ENCODE data around the gene ALLC.

Gene ALLC

GRCh38 chr2:3643371-3644245 is 14.4 kb upstream of the ALLC start:
- Histone ChIP-seq H2AFZ (ENCODE audit: low read length) (no peak overlapping the region), H3F3A (ENCODE audit: low read depth) (no peaks in the 10 kb centered on the region), H3K36me3 (ENCODE audit: insufficient read depth, low read length) (no peaks in the 10 kb centered on the region), H3K27me3 (ENCODE audit: insufficient read depth, low read length, poor library complexity, severe bottlenecking) (no peaks in the 10 kb centered on the region), H4K20me1 (ENCODE audit: insufficient read depth, low read length, poor library complexity, severe bottlenecking) (no peaks in the 10 kb centered on the region), H3K79me2 (ENCODE audit: insufficient read depth, low read length) (no peaks in the 10 kb centered on the region), H3K4me3 (ENCODE audit: low read length, poor library complexity, severe bottlenecking) (no peak overlapping the region), H3K4me1 (ENCODE audit: insufficient read depth, low read length, poor library complexity, severe bottlenecking) (no peaks in the 10 kb centered on the region), H3K9me3 (ENCODE audit: insufficient read depth, low read depth, low read length) (no peaks in the 10 kb centered on the region), H3K9me2 (replicated peaks; ENCODE audit: low read depth, low read length) (no peaks in the 10 kb centered on the region), H3K9ac (ENCODE audit: low read depth, low read length, poor library complexity, severe bottlenecking) (no peak overlapping the region), H3K4me2 (ENCODE audit: low read depth, low read length, poor library complexity, severe bottlenecking) (no peak overlapping the region)
- TF ChIP-seq CTCF (conservative IDR thresholded peaks at IDR 0.05; ENCODE audit: low read length), result no peak
- TF ChIP-seq EZH2phosphoT487 (IDR thresholded peaks at IDR 0.05; ENCODE audit: borderline replicate concordance), result no peak

DNA sequence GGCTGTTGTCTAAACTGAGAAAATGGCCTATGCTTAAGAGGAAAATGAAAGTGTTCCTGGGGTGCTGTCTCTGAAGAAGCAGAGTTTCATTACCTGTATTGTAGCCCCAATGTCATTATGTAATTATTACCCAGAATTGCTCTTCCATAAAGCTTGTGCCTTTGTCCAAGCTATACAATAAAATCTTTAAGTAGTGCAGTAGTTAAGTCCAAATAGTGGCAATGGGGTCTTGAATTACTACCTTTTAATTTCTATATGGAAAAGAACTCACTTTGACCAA is 13.8 kb upstream of the ALLC start:
- Histone ChIP-seq H3K9me2 (replicated peaks; ENCODE audit: low read depth, low read length) (no peaks in the 10 kb centered on the region), H3K79me2 (ENCODE audit: insufficient read depth, low read length) (no peaks in the 10 kb centered on the region), H2AFZ (ENCODE audit: low read length) (no peak overlapping the region), H4K20me1 (ENCODE audit: insufficient read depth, low read length, poor library complexity, severe bottlenecking) (no peaks in the 10 kb centered on the region), H3K4me3 (ENCODE audit: low read length, poor library complexity, severe bottlenecking) (no peak overlapping the region), H3K36me3 (ENCODE audit: insufficient read depth, low read length) (no peaks in the 10 kb centered on the region), H3K9ac (ENCODE audit: low read depth, low read length, poor library complexity, severe bottlenecking) (no peak overlapping the region), H3K9me3 (ENCODE audit: insufficient read depth, low read depth, low read length) (no peaks in the 10 kb centered on the region), H3K4me1 (ENCODE audit: insufficient read depth, low read length, poor library complexity, severe bottlenecking) (no peaks in the 10 kb centered on the region), H3K4me2 (ENCODE audit: low read depth, low read length, poor library complexity, severe bottlenecking) (no peak overlapping the region), H3K27me3 (ENCODE audit: insufficient read depth, low read length, poor library complexity, severe bottlenecking) (no peaks in the 10 kb centered on the region), H3F3A (ENCODE audit: low read depth) (no peaks in the 10 kb centered on the region)
- TF ChIP-seq CTCF (conservative IDR thresholded peaks at IDR 0.05; ENCODE audit: low read length), result no peak
- no peak for TF ChIP-seq EZH2phosphoT487 (IDR thresholded peaks at IDR 0.05; ENCODE audit: borderline replicate concordance)

DNA sequence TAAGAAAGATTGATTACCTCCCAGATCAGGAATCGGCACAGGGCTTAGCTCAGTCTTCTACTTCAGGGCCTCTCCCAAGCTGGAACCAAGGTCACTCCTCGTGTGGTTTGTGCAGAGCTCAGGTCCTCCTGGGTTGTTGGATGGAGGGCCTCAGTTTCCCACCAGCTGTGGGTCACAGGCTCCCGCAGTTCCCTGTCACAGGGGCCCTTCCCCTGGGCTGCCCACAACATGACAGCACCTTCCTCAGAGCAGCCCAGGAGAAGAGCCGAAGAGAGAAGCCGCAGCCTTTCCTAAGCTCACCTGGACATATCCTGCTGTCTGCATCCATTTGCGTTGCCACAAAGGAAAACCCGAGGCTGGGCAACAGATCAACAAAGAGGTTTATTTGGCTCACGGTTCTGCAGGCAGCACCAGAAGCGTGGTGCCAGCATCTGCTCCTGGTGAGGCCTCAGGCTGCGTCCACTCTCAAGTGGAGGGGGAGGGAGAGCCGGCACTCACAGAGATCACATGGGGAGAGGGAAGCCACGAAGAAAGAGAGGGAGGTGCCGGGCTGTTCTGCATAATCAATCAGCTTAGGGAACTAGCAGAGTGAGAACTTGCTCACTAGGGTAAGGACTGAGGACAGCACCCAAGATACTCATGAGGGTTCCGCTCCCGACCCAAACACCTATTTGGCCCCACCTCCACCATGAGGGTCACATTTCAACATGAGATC is 13.0 kb upstream of the ALLC start:
- Histone ChIP-seq H3K9ac (ENCODE audit: low read depth, low read length, poor library complexity, severe bottlenecking) (no peak overlapping the region), H3K4me1 (ENCODE audit: insufficient read depth, low read length, poor library complexity, severe bottlenecking) (no peaks in the 10 kb centered on the region), H2AFZ (ENCODE audit: low read length) (no peak overlapping the region), H3K9me2 (replicated peaks; ENCODE audit: low read depth, low read length) (no peaks in the 10 kb centered on the region), H3K27me3 (ENCODE audit: insufficient read depth, low read length, poor library complexity, severe bottlenecking) (no peaks in the 10 kb centered on the region), H3K36me3 (ENCODE audit: insufficient read depth, low read length) (no peaks in the 10 kb centered on the region), H3F3A (ENCODE audit: low read depth) (no peaks in the 10 kb centered on the region), H3K9me3 (ENCODE audit: insufficient read depth, low read depth, low read length) (no peaks in the 10 kb centered on the region), H4K20me1 (ENCODE audit: insufficient read depth, low read length, poor library complexity, severe bottlenecking) (no peaks in the 10 kb centered on the region), H3K4me3 (ENCODE audit: low read length, poor library complexity, severe bottlenecking) (no peak overlapping the region), H3K79me2 (ENCODE audit: insufficient read depth, low read length) (no peaks in the 10 kb centered on the region), H3K4me2 (ENCODE audit: low read depth, low read length, poor library complexity, severe bottlenecking) (no peak overlapping the region)
- TF ChIP-seq EZH2phosphoT487 (IDR thresholded peaks at IDR 0.05; ENCODE audit: borderline replicate concordance), result no peak
- no peak for TF ChIP-seq CTCF (conservative IDR thresholded peaks at IDR 0.05; ENCODE audit: low read length)

Measured in Loucy (cell line).